ENCODE results near the gene PRC1. TPM values are rescaled to one million over a fixed set of nuclear protein-coding genes. Genes with fewer than 3 reads are reported as not detected.
"Not testable (repeated sequence)": the region's sequence is repeated elsewhere in the genome, so short reads cannot be mapped to it uniquely, and the experiment has no call there.

PRC1 gene
- polyA plus RNA-seq, 3 donors from 2014 or later = 1.1 to 4.1 (median 1.5) TPM

DNA sequence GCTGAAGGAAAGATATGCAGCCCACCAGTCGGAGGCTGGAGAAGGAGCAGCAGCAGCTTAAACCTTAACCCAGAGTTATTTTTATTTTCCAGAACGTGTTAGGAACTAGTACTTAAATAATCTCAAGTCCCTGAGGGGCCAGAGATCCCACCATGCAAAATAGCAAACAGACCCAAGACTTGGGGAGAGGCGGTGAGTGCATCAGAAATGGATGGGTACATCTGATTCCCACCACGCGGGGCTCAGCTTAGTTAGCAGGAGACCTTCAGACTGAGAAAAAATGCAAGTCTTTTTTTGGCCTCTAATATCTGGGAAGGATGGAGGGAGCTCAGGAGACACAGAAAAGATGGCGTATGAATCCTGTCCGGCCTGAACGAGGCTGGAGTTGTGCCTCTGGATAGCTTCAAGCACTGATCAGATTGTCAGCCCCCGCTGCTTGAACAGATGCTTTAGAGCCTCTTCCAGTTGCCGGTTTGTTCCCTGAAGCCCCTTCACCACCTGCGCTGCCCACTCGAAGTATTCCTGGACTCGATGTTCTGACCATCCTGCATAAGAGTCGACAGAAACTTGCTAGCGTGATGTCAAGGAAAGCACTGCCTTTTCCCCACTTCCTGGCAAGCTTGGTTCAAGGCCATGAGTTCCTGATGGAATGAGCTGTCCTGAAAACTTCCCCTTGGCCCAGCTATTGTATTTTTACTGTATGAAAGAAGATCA is 63.3 kb downstream of the PRC1 start:
- DNase-seq = no peak
- Mint-ChIP-seq H3K36me3 (no peaks in the 10 kb centered on the region), H3K27me3 (ENCODE audit: low read depth in 3 of 3) (peaks cover 0 to 16% (median 11%) of the 10 kb centered on the region in 3 donors), H3K4me1 (peaks cover 43 to 55% of the 10 kb centered on the region in 2 donors), H3K9me3 (no peaks in the 10 kb centered on the region), H3K27ac (peak overlapping the region; percentile 93 to 98 (median 96)), H3K4me3 (peak overlapping the region; percentile 95 to 97 (median 96))

DNA sequence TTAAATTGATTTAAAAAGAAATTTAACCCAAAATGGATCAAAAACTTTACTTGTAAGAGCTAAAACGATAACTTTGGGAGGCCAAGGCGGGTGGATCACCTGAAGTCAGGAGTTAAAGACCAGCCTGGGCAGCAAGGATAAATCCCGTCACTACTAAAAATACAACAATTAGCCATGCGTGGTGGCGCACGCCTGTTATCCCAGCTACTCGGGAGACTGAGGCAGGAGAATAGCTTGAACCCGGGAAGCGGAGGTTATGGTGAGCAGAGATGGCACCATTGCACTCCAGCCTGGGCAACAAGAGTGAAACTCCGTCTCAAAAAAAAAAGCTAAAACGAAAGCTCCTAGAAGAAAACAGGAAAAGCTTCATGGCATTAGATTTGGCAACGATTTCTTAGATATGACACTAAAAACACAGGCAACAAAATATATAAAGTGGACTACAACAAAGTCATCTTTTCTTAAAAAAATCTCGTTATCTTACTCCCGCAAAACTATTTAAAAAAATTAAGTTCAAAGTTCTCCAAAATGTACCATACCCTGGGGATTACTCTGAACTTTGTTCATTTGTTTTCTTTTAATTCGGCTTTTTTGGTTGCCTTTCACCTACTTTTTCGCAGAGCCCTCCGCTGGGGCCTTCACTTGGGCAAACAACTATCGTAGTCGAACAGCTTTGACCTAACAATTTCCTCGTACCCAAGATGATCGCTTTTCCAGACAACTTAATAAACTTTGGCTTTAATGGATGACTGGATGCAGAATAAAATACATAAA is 64.9 kb downstream of the PRC1 start:
- peak in 1 of 3 donors; percentile 4 for DNase-seq
- Mint-ChIP-seq H3K36me3 (no peaks in the 10 kb centered on the region), H3K4me1 (peaks cover 35 to 46% of the 10 kb centered on the region in 2 donors)

GRCh38 chr15:90928106-90928505 is 66.2 kb downstream of the PRC1 start:
- not testable (repeated sequence) for H3K9me3 Mint-ChIP-seq, DNase-seq, H3K36me3 Mint-ChIP-seq
- Mint-ChIP-seq H3K4me1 (peaks cover 30 to 39% of the 10 kb centered on the region in 2 donors), H3K27ac (peak overlapping the region in 3 of 6 donors; percentile 62 to 75 (median 64)), H3K4me3 (peak overlapping the region in 3 of 5 donors; percentile 25 to 68 (median 31)), H3K27me3 (ENCODE audit: low read depth in 3 of 3) (peaks cover 0 to 13% (median 9%) of the 10 kb centered on the region in 3 donors)

More for the DNA sequence above, 64.9 kb downstream of the PRC1 start:
- Mint-ChIP-seq H3K4me3 (peak overlapping the region; percentile 92 to 97 (median 95)), H3K27ac (peak overlapping the region; percentile 93 to 98 (median 96)), H3K27me3 (ENCODE audit: low read depth in 3 of 3) (peaks cover 0 to 16% (median 11%) of the 10 kb centered on the region in 3 donors), H3K9me3 (no peaks in the 10 kb centered on the region)

- not testable (repeated sequence) for H3K9me3 Mint-ChIP-seq; H3K4me3 Mint-ChIP-seq; H3K27me3 Mint-ChIP-seq (ENCODE audit: low read depth in 3 of 3); H3K36me3 Mint-ChIP-seq; H3K27ac Mint-ChIP-seq; DNase-seq
- H3K4me1 Mint-ChIP-seq = peaks cover 24 to 31% of the 10 kb centered on the region in 2 donors
Measured at GRCh38 chr15:90926766-90927165, 67.6 kb downstream of the PRC1 start.

DNA sequence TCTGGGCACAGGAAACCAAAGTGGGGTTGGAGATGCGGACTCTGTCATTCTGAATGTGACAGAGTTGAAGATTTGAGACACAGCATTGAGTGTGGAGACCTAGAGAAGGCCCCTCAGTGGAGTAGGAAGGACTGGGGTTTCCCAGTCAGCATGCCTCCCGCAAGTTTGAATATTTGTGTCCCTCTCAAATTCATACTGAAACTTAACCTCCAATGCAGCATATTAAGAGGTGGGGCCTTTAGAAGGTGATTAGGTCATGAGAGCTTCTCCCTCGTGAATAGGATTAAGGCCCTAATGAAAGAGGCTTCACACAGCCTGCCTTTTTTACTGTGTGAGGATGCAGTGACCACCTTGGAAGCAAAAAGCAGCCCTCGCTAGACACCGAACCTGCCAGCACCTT is 70.0 kb downstream of the PRC1 start:
- H3K9me3 Mint-ChIP-seq = no peaks in the 10 kb centered on the region
- peaks cover 3 to 10% of the 10 kb centered on the region in 2 donors for H3K4me1 Mint-ChIP-seq
- H3K27me3 Mint-ChIP-seq (ENCODE audit: low read depth in 3 of 3) = peaks cover 0 to 3% (median 0%) of the 10 kb centered on the region in 3 donors
- H3K36me3 Mint-ChIP-seq = peaks cover 9 to 21% (median 14%) of the 10 kb centered on the region in 3 donors
- no peak for DNase-seq
- no peak overlapping the region for H3K4me3 Mint-ChIP-seq
- H3K27ac Mint-ChIP-seq = no peak overlapping the region

DNA sequence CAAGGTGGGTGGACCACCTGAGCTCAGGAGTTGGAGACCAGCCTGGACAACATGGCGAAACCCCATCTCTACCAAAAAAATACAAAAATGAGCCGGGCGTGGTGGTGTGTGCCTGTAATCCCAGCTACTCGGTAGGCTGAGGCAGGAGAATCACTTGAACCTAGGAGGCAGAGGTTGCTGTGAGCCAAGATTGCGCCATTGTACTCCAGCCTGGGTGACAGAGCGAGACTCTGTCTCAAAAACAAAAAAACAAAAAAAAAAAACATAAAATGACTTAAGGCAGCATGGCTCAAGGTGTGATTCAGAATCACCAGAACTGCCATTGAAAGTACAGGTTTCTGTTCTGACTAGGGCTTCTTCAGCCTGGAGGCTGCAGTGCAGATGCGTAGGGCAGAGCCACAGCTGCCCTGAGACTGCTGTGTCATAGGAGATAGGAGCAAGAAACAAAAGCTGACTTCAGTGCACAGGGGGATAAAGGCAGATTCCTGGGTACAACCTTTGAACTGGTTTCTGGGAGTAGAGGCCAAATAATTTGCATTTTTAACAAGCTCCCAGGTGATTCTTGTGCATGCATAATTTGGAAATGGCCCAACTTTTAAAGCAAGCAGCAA is 71.5 kb downstream of the PRC1 start:
- not testable (repeated sequence) for H3K27me3 Mint-ChIP-seq (ENCODE audit: low read depth in 3 of 3); H3K4me1 Mint-ChIP-seq; H3K4me3 Mint-ChIP-seq; H3K9me3 Mint-ChIP-seq; H3K27ac Mint-ChIP-seq; DNase-seq
- peaks cover 18 to 32% (median 22%) of the 10 kb centered on the region in 3 donors for H3K36me3 Mint-ChIP-seq

GRCh38 chr15:90921887-90922286 is 72.4 kb downstream of the PRC1 start:
- H3K9me3 Mint-ChIP-seq = no peaks in the 10 kb centered on the region
- no peak overlapping the region for H3K4me3 Mint-ChIP-seq
- DNase-seq = no peak
- H3K27ac Mint-ChIP-seq = peak overlapping the region in 2 of 6 donors; percentile 28
- H3K27me3 Mint-ChIP-seq (ENCODE audit: low read depth in 3 of 3) = peaks cover 0 to 2% (median 0%) of the 10 kb centered on the region in 3 donors
- peaks cover 26 to 38% (median 28%) of the 10 kb centered on the region in 3 donors for H3K36me3 Mint-ChIP-seq
- no peaks in the 10 kb centered on the region for H3K4me1 Mint-ChIP-seq

- H3K4me1 Mint-ChIP-seq = no peaks in the 10 kb centered on the region
- no peak overlapping the region for H3K4me3 Mint-ChIP-seq
- peaks cover 31 to 48% (median 42%) of the 10 kb centered on the region in 3 donors for H3K36me3 Mint-ChIP-seq
- H3K9me3 Mint-ChIP-seq = no peaks in the 10 kb centered on the region
- H3K27ac Mint-ChIP-seq = no peak overlapping the region
- DNase-seq = no peak
- peaks cover 0 to 2% (median 0%) of the 10 kb centered on the region in 3 donors for H3K27me3 Mint-ChIP-seq (ENCODE audit: low read depth in 3 of 3)
Measured at GRCh38 chr15:90918835-90919234, 75.5 kb downstream of the PRC1 start.

DNA sequence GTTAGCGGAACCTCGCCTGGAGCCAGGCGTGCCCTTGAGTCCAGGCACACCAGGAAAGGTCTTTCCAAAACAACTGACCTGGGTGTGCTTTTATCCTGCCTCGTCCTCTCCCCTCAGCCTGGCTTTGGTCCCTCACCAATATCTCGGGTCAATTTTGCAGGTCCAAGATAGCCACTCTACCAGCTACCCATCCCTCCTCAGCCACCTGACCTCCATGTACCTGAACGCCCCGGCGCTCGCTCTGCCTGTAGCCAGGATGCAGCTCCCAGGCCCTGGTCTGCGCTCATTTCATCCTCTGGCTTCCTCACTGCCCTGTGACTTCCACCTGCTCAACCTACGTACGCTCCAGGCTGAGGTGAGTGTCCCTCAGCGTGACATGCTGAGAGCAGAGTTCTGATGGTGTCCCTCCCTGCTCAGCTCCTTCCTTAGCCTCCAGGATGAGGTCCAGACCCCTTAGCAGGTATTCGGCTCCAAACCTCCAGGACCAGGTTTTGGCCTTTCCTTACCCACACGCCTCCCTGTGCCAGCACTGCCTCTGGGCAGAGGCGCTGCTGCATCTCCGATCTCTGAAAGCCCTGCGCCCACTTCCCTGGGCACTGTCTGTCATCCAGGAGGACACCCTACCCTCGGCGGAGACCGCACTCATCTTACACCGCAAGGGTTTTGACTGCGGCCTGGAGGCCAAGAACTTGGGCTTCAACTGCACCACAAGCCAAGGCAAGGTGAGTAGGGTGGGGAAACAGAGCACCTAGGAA is 76.1 kb downstream of the PRC1 start:
- DNase-seq = no peak
- Mint-ChIP-seq H3K36me3 (peaks cover 36 to 54% (median 43%) of the 10 kb centered on the region in 3 donors), H3K27ac (peak overlapping the region in 1 of 6 donors; percentile 69)

GRCh38 chr15:90917569-90917968 is 76.8 kb downstream of the PRC1 start:
- Mint-ChIP-seq H3K9me3 (no peaks in the 10 kb centered on the region), H3K36me3 (peaks cover 37 to 59% (median 49%) of the 10 kb centered on the region in 3 donors), H3K4me3 (no peak overlapping the region), H3K4me1 (no peaks in the 10 kb centered on the region), H3K27ac (peak overlapping the region in 1 of 6 donors; percentile 30), H3K27me3 (ENCODE audit: low read depth in 3 of 3) (peaks cover 0 to 2% (median 0%) of the 10 kb centered on the region in 3 donors)
- DNase-seq = no peak

More for the DNA sequence above, 76.1 kb downstream of the PRC1 start:
- no peaks in the 10 kb centered on the region for H3K4me1 Mint-ChIP-seq
- H3K27me3 Mint-ChIP-seq (ENCODE audit: low read depth in 3 of 3) = peaks cover 0 to 2% (median 0%) of the 10 kb centered on the region in 3 donors
- no peaks in the 10 kb centered on the region for H3K9me3 Mint-ChIP-seq
- H3K4me3 Mint-ChIP-seq = no peak overlapping the region

DNA sequence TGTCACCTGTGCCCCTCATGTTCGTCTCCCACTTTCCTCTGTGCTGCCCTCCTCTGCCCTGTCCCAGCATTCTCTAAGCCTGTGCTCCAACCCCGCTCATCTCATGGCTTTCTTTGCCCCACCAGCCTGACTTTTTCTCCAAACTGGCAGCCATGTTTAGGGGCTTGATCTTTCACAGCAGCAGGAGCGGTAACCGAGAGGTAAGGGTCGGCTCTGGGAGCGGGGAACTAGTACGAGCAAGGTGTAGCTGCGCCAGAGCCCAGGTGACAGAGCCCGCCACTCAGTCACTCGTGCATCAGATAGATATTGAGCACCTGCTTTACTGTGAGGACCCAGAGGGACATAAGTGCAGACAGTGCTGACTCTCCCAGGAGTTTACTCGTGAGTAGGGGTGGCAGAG is 77.9 kb downstream of the PRC1 start:
- no peak overlapping the region for H3K4me3 Mint-ChIP-seq
- H3K9me3 Mint-ChIP-seq = no peaks in the 10 kb centered on the region
- H3K36me3 Mint-ChIP-seq = peaks cover 40 to 59% (median 46%) of the 10 kb centered on the region in 3 donors
- H3K27ac Mint-ChIP-seq = peak overlapping the region in 2 of 6 donors; percentile 7 to 9
- peaks cover 0 to 2% (median 0%) of the 10 kb centered on the region in 3 donors for H3K27me3 Mint-ChIP-seq (ENCODE audit: low read depth in 3 of 3)
- no peak for DNase-seq
- no peaks in the 10 kb centered on the region for H3K4me1 Mint-ChIP-seq
